MM.1S (cell line): ENCODE data around the gene FBLN2.

Source experiments
- DNase-seq: peaks from one replicate; pipeline ENCODE4 v3.0.0-alpha.2; 2015
- H2AFZ ChIP-seq: fragments of 300-600 bp; sonication (generic); 2 replicates; pipeline ENCODE4 v1.6.0; 2016; ENCODE audit warnings: antibody characterized with exemption, low read length
- H3F3A ChIP-seq: fragments of 300-600 bp; sonication (generic); 2 replicates; pipeline ENCODE4 v1.6.1; 2016; ENCODE audit warnings: mild to moderate bottlenecking, antibody characterized with exemption, low read length, moderate library complexity, mixed read lengths; ENCODE audit not compliant: insufficient read depth
- H3K27ac ChIP-seq: fragments of 300-600 bp; sonication (generic); 2 replicates; pipeline ENCODE4 v1.5.1; 2016; ENCODE audit warnings: mild to moderate bottlenecking, low read length
- H3K27me3 ChIP-seq: fragments of 300-600 bp; sonication (generic); replicated peaks from 2 replicates; pipeline ENCODE4 v1.6.0; 2016; ENCODE audit warnings: low read length; ENCODE audit not compliant: insufficient read depth
- H3K36me3 ChIP-seq: fragments of 300-600 bp; sonication (generic); replicated peaks from 2 replicates; pipeline ENCODE4 v1.6.1; 2016; ENCODE audit warnings: mild to moderate bottlenecking, low read length, mixed read lengths; ENCODE audit not compliant: insufficient read depth
- H3K4me1 ChIP-seq: fragments of 300-600 bp; sonication (generic); 2 replicates; pipeline ENCODE4 v1.6.1; 2016; ENCODE audit warnings: low read length, mixed read lengths
- H3K4me2 ChIP-seq: fragments of 300-600 bp; sonication (generic); 2 replicates; pipeline ENCODE4 v1.6.0; 2016; ENCODE audit warnings: low read depth, low read length
- H3K4me3 ChIP-seq: fragments of 300-600 bp; sonication (generic); 2 replicates; pipeline ENCODE4 v1.5.1; 2016; ENCODE audit warnings: low read length, mixed read lengths
- H3K79me2 ChIP-seq: fragments of 300-600 bp; sonication (generic); 2 replicates; pipeline ENCODE4 v1.6.1; 2016; ENCODE audit warnings: mixed run types, low read length, mixed read lengths
- H3K9ac ChIP-seq: fragments of 300-600 bp; sonication (generic); 2 replicates; pipeline ENCODE4 v1.6.1; 2016; ENCODE audit warnings: low read length, mixed read lengths
- H3K9me2 ChIP-seq: fragments of 300-600 bp; sonication (generic); replicated peaks from 2 replicates; pipeline ENCODE4 v1.6.1; 2016; ENCODE audit warnings: mild to moderate bottlenecking, low read length, mixed read lengths; ENCODE audit not compliant: insufficient read depth
- H3K9me3 ChIP-seq: fragments of 300-600 bp; sonication (generic); replicated peaks from 2 replicates; pipeline ENCODE4 v1.6.1; 2016; ENCODE audit warnings: mild to moderate bottlenecking, low read length, mixed read lengths; ENCODE audit not compliant: insufficient read depth
- H4K20me1 ChIP-seq: fragments of 300-600 bp; sonication (generic); 2 replicates; pipeline ENCODE4 v1.6.1; 2016; ENCODE audit warnings: mild to moderate bottlenecking, low read length, moderate library complexity, mixed read lengths; ENCODE audit not compliant: insufficient read depth
- EZH2 ChIP-seq: fragments of 300-600 bp; sonication (generic); optimal IDR thresholded peaks from 2 replicates; pipeline ENCODE3; 2017; ENCODE audit warnings: low read depth, mild to moderate bottlenecking, antibody characterized with exemption, low read length, mixed read lengths
- EZH2phosphoT487 ChIP-seq: fragments of 300-600 bp; sonication (generic); IDR thresholded peaks from 2 replicates; pipeline ENCODE4 v1.6.1; 2018; ENCODE audit warnings: antibody characterized with exemption, low read length
- TF ChIP-seq, protein P1 (sequence below): fragments of 300-600 bp; sonication (generic); IDR thresholded peaks from 2 replicates; pipeline ENCODE4 v1.5.1; 2016; ENCODE audit warnings: antibody characterized with exemption, low read length, mixed read lengths

Gene FBLN2

DNA sequence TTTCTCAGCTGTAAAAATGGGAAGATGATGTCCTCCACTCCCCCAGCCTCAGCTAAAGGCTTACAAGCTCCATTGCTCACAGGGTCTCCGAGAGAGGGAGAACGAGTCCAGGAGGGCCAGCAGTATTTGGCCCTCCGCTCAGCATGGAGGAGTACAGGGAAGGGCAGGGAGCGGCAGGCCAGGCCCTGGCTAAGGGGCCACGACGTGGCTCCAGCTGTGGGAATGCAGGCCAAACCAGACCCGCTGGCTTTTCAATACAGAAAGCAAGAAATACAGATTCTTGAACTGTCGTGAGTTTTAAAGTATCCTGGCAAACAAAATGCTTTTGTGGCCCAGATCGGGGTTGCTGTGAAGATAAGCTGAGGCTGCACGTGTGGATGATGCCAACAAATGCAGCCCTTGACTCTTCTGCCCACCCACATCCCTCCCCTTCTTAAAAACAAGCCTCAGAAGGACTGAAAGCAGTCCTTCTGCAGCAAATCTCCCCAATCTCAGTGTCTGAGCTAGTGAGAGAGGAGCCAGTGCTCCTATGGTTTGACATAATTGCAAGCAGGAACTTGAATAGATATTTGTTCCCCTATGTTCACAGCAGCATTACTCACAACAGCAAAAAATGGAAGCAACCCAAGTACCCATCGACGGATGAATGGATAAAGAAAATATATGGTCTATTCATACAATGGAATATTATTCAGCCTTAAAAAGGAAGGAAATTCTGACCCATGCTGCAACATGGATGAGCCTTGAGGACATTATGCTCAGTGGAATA, 18.5 kb upstream of the FBLN2 start:
- H3K36me3 ChIP-seq = no peaks in the 10 kb centered on the region
- no peaks in the 10 kb centered on the region for H4K20me1 ChIP-seq
- no peak overlapping the region for H2AFZ ChIP-seq
- H3K4me2 ChIP-seq = no peak overlapping the region
- peaks cover 94% of the 10 kb centered on the region for H3K27me3 ChIP-seq
- H3K4me1 ChIP-seq = no peaks in the 10 kb centered on the region
- H3K27ac ChIP-seq = no peak overlapping the region
- H3F3A ChIP-seq = no peaks in the 10 kb centered on the region
- no peak overlapping the region for H3K4me3 ChIP-seq
- no peak for DNase-seq
- no peaks in the 10 kb centered on the region for H3K9me3 ChIP-seq
- H3K79me2 ChIP-seq = no peaks in the 10 kb centered on the region
- TF ChIP-seq, protein P1, sequence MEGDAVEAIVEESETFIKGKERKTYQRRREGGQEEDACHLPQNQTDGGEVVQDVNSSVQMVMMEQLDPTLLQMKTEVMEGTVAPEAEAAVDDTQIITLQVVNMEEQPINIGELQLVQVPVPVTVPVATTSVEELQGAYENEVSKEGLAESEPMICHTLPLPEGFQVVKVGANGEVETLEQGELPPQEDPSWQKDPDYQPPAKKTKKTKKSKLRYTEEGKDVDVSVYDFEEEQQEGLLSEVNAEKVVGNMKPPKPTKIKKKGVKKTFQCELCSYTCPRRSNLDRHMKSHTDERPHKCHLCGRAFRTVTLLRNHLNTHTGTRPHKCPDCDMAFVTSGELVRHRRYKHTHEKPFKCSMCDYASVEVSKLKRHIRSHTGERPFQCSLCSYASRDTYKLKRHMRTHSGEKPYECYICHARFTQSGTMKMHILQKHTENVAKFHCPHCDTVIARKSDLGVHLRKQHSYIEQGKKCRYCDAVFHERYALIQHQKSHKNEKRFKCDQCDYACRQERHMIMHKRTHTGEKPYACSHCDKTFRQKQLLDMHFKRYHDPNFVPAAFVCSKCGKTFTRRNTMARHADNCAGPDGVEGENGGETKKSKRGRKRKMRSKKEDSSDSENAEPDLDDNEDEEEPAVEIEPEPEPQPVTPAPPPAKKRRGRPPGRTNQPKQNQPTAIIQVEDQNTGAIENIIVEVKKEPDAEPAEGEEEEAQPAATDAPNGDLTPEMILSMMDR = no peak
- no peak overlapping the region for H3K9ac ChIP-seq
- no peaks in the 10 kb centered on the region for H3K9me2 ChIP-seq

DNA sequence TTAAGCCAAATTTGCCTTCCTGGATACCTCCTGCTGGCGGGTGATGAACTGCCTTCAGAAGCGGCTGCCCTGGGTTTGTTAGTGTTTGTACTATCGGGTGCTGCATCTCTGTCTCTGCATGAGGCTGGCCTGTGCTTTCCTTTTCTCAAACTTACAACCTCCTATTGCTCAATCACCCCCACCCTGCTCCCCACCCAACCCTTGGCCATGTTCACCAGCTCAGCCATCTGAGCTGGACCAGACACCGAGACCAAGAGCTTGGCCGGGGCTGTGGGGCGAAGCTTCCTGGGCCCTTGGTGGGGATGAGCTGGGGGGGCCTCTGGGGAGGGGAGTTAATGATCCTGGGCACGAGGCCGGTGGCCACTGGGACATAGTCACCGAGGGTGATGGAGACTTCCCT, 16.8 kb upstream of the FBLN2 start:
- Histone ChIP-seq H3K79me2 (no peaks in the 10 kb centered on the region), H3K4me1 (no peaks in the 10 kb centered on the region), H3K4me2 (no peak overlapping the region), H3F3A (no peaks in the 10 kb centered on the region), H3K27ac (no peak overlapping the region), H3K4me3 (no peak overlapping the region), H3K36me3 (no peaks in the 10 kb centered on the region), H3K9me3 (no peaks in the 10 kb centered on the region), H4K20me1 (no peaks in the 10 kb centered on the region), H3K9me2 (no peaks in the 10 kb centered on the region), H2AFZ (no peak overlapping the region), H3K9ac (no peak overlapping the region), H3K27me3 (peaks cover 94% of the 10 kb centered on the region)
- no peak for TF ChIP-seq EZH2
- TF ChIP-seq, protein P1 = no peak
- no peak for TF ChIP-seq EZH2phosphoT487
- DNase-seq = no peak

DNA sequence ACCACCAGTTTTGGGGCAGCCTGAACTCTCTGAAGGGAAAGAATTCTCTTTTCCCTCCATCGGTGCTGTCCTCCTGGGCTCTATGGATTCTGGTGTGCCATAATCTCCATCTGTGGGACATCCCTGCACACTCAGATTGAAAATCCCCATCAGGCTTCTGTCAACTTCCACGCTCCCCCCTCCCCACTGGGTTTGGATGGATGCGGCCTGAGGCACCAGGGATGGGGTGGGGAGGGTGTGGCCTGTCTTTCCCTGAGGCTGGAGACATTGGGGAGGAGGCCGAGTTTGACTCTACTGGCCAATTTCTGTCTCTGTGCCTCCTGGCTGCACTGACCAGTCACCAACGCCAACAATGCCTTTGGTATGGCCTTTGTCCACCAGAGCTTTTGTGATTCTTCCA, 16.3 kb upstream of the FBLN2 start:
- Histone ChIP-seq H3K9me3 (no peaks in the 10 kb centered on the region), H3K27me3 (peaks cover 92% of the 10 kb centered on the region), H3K79me2 (no peaks in the 10 kb centered on the region), H3K9me2 (no peaks in the 10 kb centered on the region), H3F3A (no peaks in the 10 kb centered on the region), H3K4me3 (no peak overlapping the region), H3K4me1 (no peaks in the 10 kb centered on the region), H3K27ac (no peak overlapping the region), H3K4me2 (no peak overlapping the region), H3K36me3 (no peaks in the 10 kb centered on the region), H2AFZ (no peak overlapping the region), H3K9ac (no peak overlapping the region), H4K20me1 (no peaks in the 10 kb centered on the region)
- TF ChIP-seq EZH2phosphoT487 (no peak), EZH2 (no peak)
- TF ChIP-seq, protein P1 = no peak
- DNase-seq = no peak
